ENCODE data around the gene DBT. TPM values are rescaled to one million over a fixed set of nuclear protein-coding genes. Genes with fewer than 3 reads are reported as not detected.
"Not testable (repeated sequence)": the region's sequence is repeated elsewhere in the genome, so short reads cannot be mapped to it uniquely, and the experiment has no call there.

DBT gene
- total RNA-seq, 4 donors from 2014 or later: 1.8 to 7.6 (median 4.9) TPM

GRCh38 chr1:100267284-100267683 is 17.6 kb upstream of the DBT start:
- intact Hi-C loops (cut with DNase I; ENCODE audit: low total_unique reads) (loop anchor here (5.0 kb wide), 1 partner anchor 135 kb away; the partner anchor contains the start of genes SASS6 and TRMT13), in situ Hi-C loops (cut with MboI; ENCODE audit: low pct_ligation_motif_present in 1 of 4, low pct_unique_long_range_greater_than_20kb in 1 of 4, low sequenced_read_pairs in 3 of 4) (no loop called here)
- Histone ChIP-seq H3K36me3 (peaks cover 0 to 37% (median 16%) of the 10 kb centered on the region in 4 donors), H3K27ac (peak overlapping the region in 2 of 4 donors; percentile 90 to 96), H3K9me3 (no peaks in the 10 kb centered on the region), H3K4me3 (peak overlapping the region in 3 of 4 donors; percentile 88 to 96 (median 93)), H3K27me3 (no peaks in the 10 kb centered on the region), H3K4me1 (peaks cover 7 to 30% (median 17%) of the 10 kb centered on the region in 4 donors)
- no peak for DNase-seq
- no peak for TF ChIP-seq EP300 (IDR thresholded peaks at IDR 0.05; ENCODE audit: low read depth)
- no peak for TF ChIP-seq POLR2A (IDR thresholded peaks at IDR 0.05)
- no peak for TF ChIP-seq CTCF (IDR thresholded peaks at IDR 0.05)
- no peak for TF ChIP-seq POLR2AphosphoS5 (IDR thresholded peaks at IDR 0.05)
- 67 to 71% methylated on average over 1 of the region's 1 CpG for whole genome bisulfite sequencing, 2 donors (ENCODE audit: low coverage in 1 of 2)

- Histone ChIP-seq H3K4me1 (peaks cover 7 to 30% (median 17%) of the 10 kb centered on the region in 4 donors), H3K36me3 (peaks cover 0 to 32% (median 14%) of the 10 kb centered on the region in 4 donors), H3K27ac (peak overlapping the region; percentile 90 to 96 (median 93)), H3K4me3 (peak overlapping the region; percentile 88 to 96 (median 92)), H3K9me3 (no peaks in the 10 kb centered on the region), H3K27me3 (no peaks in the 10 kb centered on the region)
- peak; percentile 72 for DNase-seq
- WGBS, 2 donors (ENCODE audit: low coverage in 1 of 2): 2% methylated on average over 8 of the region's 8 CpGs; no CpG with 5 or more reads in 1 of the 2 donors
- in situ Hi-C loops (cut with MboI; ENCODE audit: low pct_ligation_motif_present in 1 of 4, low pct_unique_long_range_greater_than_20kb in 1 of 4, low sequenced_read_pairs in 3 of 4) (no loop called here), intact Hi-C loops (cut with DNase I; ENCODE audit: low total_unique reads) (loop anchor here (5.0 kb wide), 1 partner anchor 134 kb away; the partner anchor contains the start of genes SASS6 and TRMT13)
- TF ChIP-seq POLR2AphosphoS5 (IDR thresholded peaks at IDR 0.05) (no peak), POLR2A (IDR thresholded peaks at IDR 0.05) (no peak)
Observed at GRCh38 chr1:100266741-100267140, 17.1 kb upstream of the DBT start.

GRCh38 chr1:100265931-100266740 is 16.5 kb upstream of the DBT start, which contains the start of gene RTCA:
Gene RTCA (plus strand): TSS chr1:100266216. CDS start chr1:100266376, 160 bp downstream.
- TF ChIP-seq POLR2A (IDR thresholded peaks at IDR 0.05) (peak; percentile 71), POLR2AphosphoS5 (IDR thresholded peaks at IDR 0.05) (peak; percentile 79 to 84 (median 82)), EP300 (IDR thresholded peaks at IDR 0.05; ENCODE audit: low read depth) (no peak)
- DNase-seq: peak; percentile 97
- H3K4me3 ChIP-seq: peak within 1 kb of the TSS; percentile 88 to 96 (median 92)
- H3K36me3 ChIP-seq: peaks cover 0 to 27% (median 11%) of the 10 kb centered on the region in 4 donors
- in situ Hi-C loops (cut with MboI; ENCODE audit: low pct_ligation_motif_present in 1 of 4, low pct_unique_long_range_greater_than_20kb in 1 of 4, low sequenced_read_pairs in 3 of 4): no loop called here
- intact Hi-C loops (cut with DNase I; ENCODE audit: low total_unique reads): loop anchor here (5.0 kb wide), 1 partner anchor 134 kb away; the partner anchor contains the start of genes SASS6 and TRMT13
- no peaks in the 10 kb centered on the region for H3K9me3 ChIP-seq
- peaks cover 7 to 30% (median 17%) of the 10 kb centered on the region in 4 donors for H3K4me1 ChIP-seq
- 0% methylated on average over 1 to 53 of the region's 53 CpGs for WGBS, 2 donors (ENCODE audit: low coverage in 1 of 2)
- H3K27ac ChIP-seq: peak within 1 kb of the TSS; percentile 90 to 96 (median 93)
- H3K27me3 ChIP-seq: no peaks in the 10 kb centered on the region

- 2 to 10% methylated on average over 2 to 12 of the region's 12 CpGs for WGBS, 2 donors (ENCODE audit: low coverage in 1 of 2)
- Histone ChIP-seq H3K36me3 (peaks cover 0 to 21% (median 8%) of the 10 kb centered on the region in 4 donors), H3K9me3 (no peaks in the 10 kb centered on the region), H3K4me3 (peak overlapping the region; percentile 88 to 96 (median 92)), H3K4me1 (peaks cover 7 to 29% (median 17%) of the 10 kb centered on the region in 4 donors), H3K27me3 (no peaks in the 10 kb centered on the region), H3K27ac (peak overlapping the region; percentile 90 to 96 (median 93))
- TF ChIP-seq CTCF (IDR thresholded peaks at IDR 0.05) (no peak), POLR2AphosphoS5 (IDR thresholded peaks at IDR 0.05) (no peak), EP300 (IDR thresholded peaks at IDR 0.05; ENCODE audit: low read depth) (no peak), POLR2A (IDR thresholded peaks at IDR 0.05) (no peak)
- peak; percentile 13 for DNase-seq
- in situ Hi-C loops (cut with MboI; ENCODE audit: low pct_ligation_motif_present in 1 of 4, low pct_unique_long_range_greater_than_20kb in 1 of 4, low sequenced_read_pairs in 3 of 4): no loop called here
- intact Hi-C loops (cut with DNase I; ENCODE audit: low total_unique reads): loop anchor here (5.0 kb wide), 1 partner anchor 133 kb away; the partner anchor contains the start of genes SASS6 and TRMT13
Observed at GRCh38 chr1:100265562-100265930, 15.9 kb upstream of the DBT start.

- H3K27ac ChIP-seq; H3K4me3 ChIP-seq; intact Hi-C loops (cut with DNase I; ENCODE audit: low total_unique reads); H3K36me3 ChIP-seq; H3K9me3 ChIP-seq; in situ Hi-C loops (cut with MboI; ENCODE audit: low pct_ligation_motif_present in 1 of 4, low pct_unique_long_range_greater_than_20kb in 1 of 4, low sequenced_read_pairs in 3 of 4); DNase-seq; H3K27me3 ChIP-seq: not testable (repeated sequence)
- H3K4me1 ChIP-seq: peaks cover 7 to 19% (median 17%) of the 10 kb centered on the region in 4 donors
- WGBS, 2 donors (ENCODE audit: low coverage in 1 of 2): 98% methylated on average over 5 of the region's 5 CpGs; no CpG with 5 or more reads in 1 of the 2 donors
Observed at GRCh38 chr1:100264081-100264480, 14.4 kb upstream of the DBT start.
